ENCODE results near the gene SH3RF3.

SH3RF3 gene

GRCh38 chr2:109489296-109489695 is 360.3 kb downstream of the SH3RF3 start:
- no peak overlapping the region for H3K4me3 Mint-ChIP-seq
- peaks cover 3% of the 10 kb centered on the region for H3K27me3 Mint-ChIP-seq (ENCODE audit: low read depth, poor library complexity)
- H3K36me3 Mint-ChIP-seq (ENCODE audit: low read depth): no peaks in the 10 kb centered on the region
- no peak overlapping the region for H3K27ac Mint-ChIP-seq
- peaks cover 14% of the 10 kb centered on the region for H3K4me1 Mint-ChIP-seq
- no peaks in the 10 kb centered on the region for H3K9me3 Mint-ChIP-seq
- TF ChIP-seq CTCF (IDR thresholded peaks at IDR 0.05): no peak
- no peak for DNase-seq

- TF ChIP-seq CTCF (IDR thresholded peaks at IDR 0.05): no peak
- no peak overlapping the region for H3K27ac Mint-ChIP-seq
- H3K36me3 Mint-ChIP-seq (ENCODE audit: low read depth): peaks cover 5% of the 10 kb centered on the region
- DNase-seq: no peak
- H3K4me1 Mint-ChIP-seq: peaks cover 20% of the 10 kb centered on the region
- no peak overlapping the region for H3K4me3 Mint-ChIP-seq
- no peaks in the 10 kb centered on the region for H3K9me3 Mint-ChIP-seq
- H3K27me3 Mint-ChIP-seq (ENCODE audit: low read depth, poor library complexity): no peaks in the 10 kb centered on the region
Observed at GRCh38 chr2:109493176-109493935, 364.4 kb downstream of the SH3RF3 start.

GRCh38 chr2:109494351-109494750 is 365.3 kb downstream of the SH3RF3 start:
- Mint-ChIP-seq H3K36me3 (ENCODE audit: low read depth) (peaks cover 5% of the 10 kb centered on the region), H3K27ac (no peak overlapping the region), H3K9me3 (no peaks in the 10 kb centered on the region)

GRCh38 chr2:109497463-109497862 is 368.5 kb downstream of the SH3RF3 start:
- no peaks in the 10 kb centered on the region for H3K9me3 Mint-ChIP-seq
- peaks cover 34% of the 10 kb centered on the region for H3K4me1 Mint-ChIP-seq
- no peak overlapping the region for H3K27ac Mint-ChIP-seq
- H3K4me3 Mint-ChIP-seq: no peak overlapping the region
- no peak for DNase-seq
- TF ChIP-seq CTCF (IDR thresholded peaks at IDR 0.05): no peak
- peaks cover 3% of the 10 kb centered on the region for H3K27me3 Mint-ChIP-seq (ENCODE audit: low read depth, poor library complexity)
- H3K36me3 Mint-ChIP-seq (ENCODE audit: low read depth): peaks cover 14% of the 10 kb centered on the region

More at GRCh38 chr2:109494351-109494750, 365.3 kb downstream of the SH3RF3 start:
- Mint-ChIP-seq H3K4me3 (no peak overlapping the region), H3K4me1 (peaks cover 24% of the 10 kb centered on the region), H3K27me3 (ENCODE audit: low read depth, poor library complexity) (no peaks in the 10 kb centered on the region)
- no peak for TF ChIP-seq CTCF (IDR thresholded peaks at IDR 0.05)
- DNase-seq: no peak

- peaks cover 22% of the 10 kb centered on the region for H3K36me3 Mint-ChIP-seq (ENCODE audit: low read depth)
- DNase-seq: no peak
- H3K9me3 Mint-ChIP-seq: no peaks in the 10 kb centered on the region
- H3K4me1 Mint-ChIP-seq: peaks cover 38% of the 10 kb centered on the region
- no peak overlapping the region for H3K4me3 Mint-ChIP-seq
- TF ChIP-seq CTCF (IDR thresholded peaks at IDR 0.05): no peak
- no peak overlapping the region for H3K27ac Mint-ChIP-seq
- peaks cover 7% of the 10 kb centered on the region for H3K27me3 Mint-ChIP-seq (ENCODE audit: low read depth, poor library complexity)
Observed at GRCh38 chr2:109497911-109498870, 369.2 kb downstream of the SH3RF3 start.
